ENCODE results near the gene MED15. TPM values are rescaled to one million over a fixed set of nuclear protein-coding genes. Genes with fewer than 3 reads are reported as not detected.

Gene MED15
- total and polyA plus RNA-seq, 2 donors from 2014 or later = 31.7 to 102 TPM

- intact Hi-C loops (cut with DNase I) = no loop called here
- H3K4me3 ChIP-seq (ENCODE audit: low read length in 3 of 3) = no peak overlapping the region
Measured at GRCh38 chr22:20581503-20582170, 74.2 kb downstream of the MED15 start.

GRCh38 chr22:20582171-20582511, 74.7 kb downstream of the MED15 start:
- Histone ChIP-seq H3K4me3 (ENCODE audit: low read length in 3 of 3) (no peak overlapping the region), H3K27me3 (ENCODE audit: control insufficient read depth, insufficient read depth, low read length) (no peaks in the 10 kb centered on the region), H3K36me3 (ENCODE audit: control insufficient read depth in 2 of 3, insufficient read depth in 3 of 3, low read length in 3 of 3) (peaks cover 0 to 51% (median 37%) of the 10 kb centered on the region in 3 donors), H3K27ac (ENCODE audit: low read depth in 2 of 2, low read length in 2 of 2) (no peak overlapping the region), H3K4me1 (ENCODE audit: control insufficient read depth in 2 of 3, insufficient read depth in 2 of 3, low read depth in 1 of 3, low read length in 3 of 3) (no peaks in the 10 kb centered on the region), H3K9ac (ENCODE audit: low read length in 3 of 3) (no peak overlapping the region), H3K9me3 (ENCODE audit: control insufficient read depth in 2 of 3, insufficient read depth in 1 of 3, low read length in 3 of 3) (no peaks in the 10 kb centered on the region)
- intact Hi-C loops (cut with DNase I) = no loop called here
- TF ChIP-seq, protein P1, sequence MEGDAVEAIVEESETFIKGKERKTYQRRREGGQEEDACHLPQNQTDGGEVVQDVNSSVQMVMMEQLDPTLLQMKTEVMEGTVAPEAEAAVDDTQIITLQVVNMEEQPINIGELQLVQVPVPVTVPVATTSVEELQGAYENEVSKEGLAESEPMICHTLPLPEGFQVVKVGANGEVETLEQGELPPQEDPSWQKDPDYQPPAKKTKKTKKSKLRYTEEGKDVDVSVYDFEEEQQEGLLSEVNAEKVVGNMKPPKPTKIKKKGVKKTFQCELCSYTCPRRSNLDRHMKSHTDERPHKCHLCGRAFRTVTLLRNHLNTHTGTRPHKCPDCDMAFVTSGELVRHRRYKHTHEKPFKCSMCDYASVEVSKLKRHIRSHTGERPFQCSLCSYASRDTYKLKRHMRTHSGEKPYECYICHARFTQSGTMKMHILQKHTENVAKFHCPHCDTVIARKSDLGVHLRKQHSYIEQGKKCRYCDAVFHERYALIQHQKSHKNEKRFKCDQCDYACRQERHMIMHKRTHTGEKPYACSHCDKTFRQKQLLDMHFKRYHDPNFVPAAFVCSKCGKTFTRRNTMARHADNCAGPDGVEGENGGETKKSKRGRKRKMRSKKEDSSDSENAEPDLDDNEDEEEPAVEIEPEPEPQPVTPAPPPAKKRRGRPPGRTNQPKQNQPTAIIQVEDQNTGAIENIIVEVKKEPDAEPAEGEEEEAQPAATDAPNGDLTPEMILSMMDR (IDR thresholded peaks at IDR 0.05; ENCODE audit: borderline replicate concordance, extremely low read depth, insufficient read depth) = no peak
- FAIRE-seq = no peak
- DNase-seq = no peak

More at GRCh38 chr22:20581503-20582170, 74.2 kb downstream of the MED15 start:
- Histone ChIP-seq H3K36me3 (ENCODE audit: control insufficient read depth in 2 of 3, insufficient read depth in 3 of 3, low read length in 3 of 3) (peaks cover 0 to 55% (median 40%) of the 10 kb centered on the region in 3 donors), H3K9ac (ENCODE audit: low read length in 3 of 3) (no peak overlapping the region), H3K9me3 (ENCODE audit: control insufficient read depth in 2 of 3, insufficient read depth in 1 of 3, low read length in 3 of 3) (no peaks in the 10 kb centered on the region), H3K27me3 (ENCODE audit: control insufficient read depth, insufficient read depth, low read length) (no peaks in the 10 kb centered on the region), H3K27ac (ENCODE audit: low read depth in 2 of 2, low read length in 2 of 2) (no peak overlapping the region), H3K4me1 (ENCODE audit: control insufficient read depth in 2 of 3, insufficient read depth in 2 of 3, low read depth in 1 of 3, low read length in 3 of 3) (no peaks in the 10 kb centered on the region)
- FAIRE-seq = no peak
- TF ChIP-seq, protein P1 (IDR thresholded peaks at IDR 0.05; ENCODE audit: borderline replicate concordance, extremely low read depth, insufficient read depth) = no peak
- DNase-seq = no peak

GRCh38 chr22:20582520-20583361, 75.3 kb downstream of the MED15 start:
- no peak overlapping the region for H3K27ac ChIP-seq (ENCODE audit: low read depth in 2 of 2, low read length in 2 of 2)
- no peaks in the 10 kb centered on the region for H3K4me1 ChIP-seq (ENCODE audit: control insufficient read depth in 2 of 3, insufficient read depth in 2 of 3, low read depth in 1 of 3, low read length in 3 of 3)
- TF ChIP-seq, protein P1 (IDR thresholded peaks at IDR 0.05; ENCODE audit: borderline replicate concordance, extremely low read depth, insufficient read depth) = no peak
- H3K4me3 ChIP-seq (ENCODE audit: low read length in 3 of 3) = no peak overlapping the region
- intact Hi-C loops (cut with DNase I) = no loop called here
- no peak for FAIRE-seq
- H3K9me3 ChIP-seq (ENCODE audit: control insufficient read depth in 2 of 3, insufficient read depth in 1 of 3, low read length in 3 of 3) = no peaks in the 10 kb centered on the region
- DNase-seq = no peak
- no peak overlapping the region for H3K9ac ChIP-seq (ENCODE audit: low read length in 3 of 3)
- H3K36me3 ChIP-seq (ENCODE audit: control insufficient read depth in 2 of 3, insufficient read depth in 3 of 3, low read length in 3 of 3) = peaks cover 0 to 46% (median 37%) of the 10 kb centered on the region in 3 donors
- no peaks in the 10 kb centered on the region for H3K27me3 ChIP-seq (ENCODE audit: control insufficient read depth, insufficient read depth, low read length)

Measured in kidney (tissue), 14 donors.